SK-N-SH (cell line): ENCODE measurements around the gene ANO3. TPM values are rescaled to one million over a fixed set of nuclear protein-coding genes. Genes with fewer than 3 reads are reported as not detected.
A peak's percentile ranks its signal among the peaks of the same experiment; 100 is the strongest.

Experiments used
- CTCF ChIA-PET: fragments of 300-600, 350-600 bp; formaldehyde crosslinking; extraction: SDS; loops from one replicate; lab custom pipeline; 2021; lab: Yijun Ruan, JAX
- POLR2A ChIA-PET: fragments of 350-600 bp; sonication (Branson Sonifier 250); formaldehyde crosslinking; extraction: SDS; loops from one replicate; lab custom pipeline; 2020; ENCODE audit warnings: antibody characterized with exemption, inconsistent platforms; lab: Yijun Ruan, JAX
- DNase-seq: peaks from one replicate; pipeline ENCODE4 v3.0.0; 2012
- H2AFZ ChIP-seq: fragments of 200-600 bp; sonication (generic); 2 replicates; pipeline ENCODE4 v1.8.1; 2016; ENCODE audit warnings: antibody characterized with exemption, mild to moderate bottlenecking, low read depth
- H3F3A ChIP-seq: fragments of 200-600 bp; sonication (generic); replicated peaks from 2 replicates; pipeline ENCODE3; 2016; ENCODE audit warnings: antibody characterized with exemption, mild to moderate bottlenecking; ENCODE audit not compliant: insufficient read depth
- H3K27ac ChIP-seq, 2 experiments: fragments of 200-500 bp in 1 of 2; fragments of 200-600 bp in 1 of 2; sonication (Bioruptor generic) in 1 of 2; sonication (generic), shearing (Covaris generic) in 1 of 2; 2 replicates each; pipeline versions ENCODE4 v1.5.1 to v1.6.1; 2014 to 2016; ENCODE audit warnings: low read depth in 2 of 2, inconsistent platforms in 1 of 2, low read length in 1 of 2, mild to moderate bottlenecking in 1 of 2, mixed read lengths in 1 of 2
- H3K27me3 ChIP-seq: fragments of 200-600 bp; sonication (generic), shearing (Covaris generic); 2 replicates; pipeline ENCODE4 v1.6.1; 2016; ENCODE audit warnings: mixed run types; ENCODE audit not compliant: insufficient read depth
- H3K36me3 ChIP-seq, 2 experiments: fragments of 200-500 bp in 1 of 2; fragments of 200-600 bp in 1 of 2; sonication (Bioruptor generic) in 1 of 2; sonication (generic) in 1 of 2; replicated peaks in 1 of 2; 2 replicates each; pipeline versions ENCODE3 to v1.5.1; 2014 to 2016; ENCODE audit warnings: low read length in 1 of 2, mild to moderate bottlenecking in 1 of 2; ENCODE audit not compliant: insufficient read depth in 2 of 2, control insufficient read depth in 1 of 2
- H3K4me1 ChIP-seq, 2 experiments: fragments of 200-500 bp in 1 of 2; fragments of 200-600 bp in 1 of 2; sonication (Bioruptor generic) in 1 of 2; sonication (generic), shearing (Covaris generic) in 1 of 2; 2 replicates each; pipeline versions ENCODE4 v1.5.1 to v1.6.1; 2014 to 2016; ENCODE audit warnings: low read depth in 1 of 2, low read length in 1 of 2, mixed run types in 1 of 2; ENCODE audit not compliant: insufficient read depth in 2 of 2, control insufficient read depth in 1 of 2
- H3K4me2 ChIP-seq: fragments of 200-600 bp; sonication (generic), shearing (Covaris generic); 2 replicates; pipeline ENCODE4 v1.6.1; 2017; ENCODE audit warnings: mixed run types
- H3K4me3 ChIP-seq, 2 experiments: fragments of 200-500 bp in 1 of 2; fragments of 200-600 bp in 1 of 2; sonication (Bioruptor generic) in 1 of 2; sonication (generic), shearing (Covaris generic) in 1 of 2; 2 replicates each; pipeline versions ENCODE4 v1.5.1 to v1.8.1; 2014 to 2016; ENCODE audit warnings: low read depth in 2 of 2, inconsistent platforms in 1 of 2, low read length in 1 of 2, mild to moderate bottlenecking in 1 of 2, mixed read lengths in 1 of 2, moderate library complexity in 1 of 2
- H3K79me2 ChIP-seq: fragments of 200-600 bp; sonication (generic); 2 replicates; pipeline ENCODE4 v1.8.1; 2017; ENCODE audit warnings: mild to moderate bottlenecking; ENCODE audit not compliant: insufficient read depth
- H3K9ac ChIP-seq: fragments of 200-600 bp; sonication (generic); 2 replicates; pipeline ENCODE4 v1.6.1; 2017; ENCODE audit warnings: mixed run types
- H3K9me2 ChIP-seq: fragments of 200-600 bp; sonication (generic); 2 replicates; pipeline ENCODE4 v1.6.1; 2017; ENCODE audit warnings: mixed run types
- H3K9me3 ChIP-seq: fragments of 200-600 bp; sonication (generic); 2 replicates; pipeline ENCODE4 v1.6.1; 2017; ENCODE audit warnings: mixed run types, mild to moderate bottlenecking, moderate library complexity
- H4K20me1 ChIP-seq: fragments of 200-600 bp; sonication (generic); 2 replicates; pipeline ENCODE4 v1.6.1; 2017; ENCODE audit warnings: mild to moderate bottlenecking, mixed run types; ENCODE audit not compliant: insufficient read depth
- EP300 ChIP-seq, 2 experiments: IDR thresholded peaks; 2 replicates each; pipeline versions ENCODE4 v1.4.0 to v1.6.1; 2012; ENCODE audit warnings: borderline replicate concordance in 1 of 2, low read depth in 1 of 2, low read length in 1 of 2
- GABPA ChIP-seq: IDR thresholded peaks from 2 replicates; pipeline ENCODE4 v1.4.0; 2012; ENCODE audit warnings: low read depth, mild to moderate bottlenecking
- MEF2A ChIP-seq: IDR thresholded peaks from 2 replicates; pipeline ENCODE4 v1.4.0; 2012; ENCODE audit warnings: low read depth, borderline replicate concordance
- NRF1 ChIP-seq: IDR thresholded peaks from 2 replicates; pipeline ENCODE4 v1.6.1; 2012; ENCODE audit warnings: low read depth, mild to moderate bottlenecking, low read length
- RAD21 ChIP-seq: IDR thresholded peaks from 2 replicates; pipeline ENCODE4 v1.6.1; 2012; ENCODE audit warnings: mild to moderate bottlenecking, low read length
- RXRA ChIP-seq: IDR thresholded peaks from 2 replicates; pipeline ENCODE4 v1.4.0; 2012; ENCODE audit warnings: low read depth, mild to moderate bottlenecking, borderline replicate concordance
- SMC3 ChIP-seq: IDR thresholded peaks from 2 replicates; pipeline ENCODE4 v1.6.1; 2012; ENCODE audit warnings: low read depth, low read length, improper control_type of control experiment
- TAF1 ChIP-seq: IDR thresholded peaks from 2 replicates; pipeline ENCODE4 v1.6.1; 2012; ENCODE audit warnings: low read depth, mild to moderate bottlenecking, low read length, moderate library complexity, borderline replicate concordance
- TCF12 ChIP-seq: IDR thresholded peaks from 2 replicates; pipeline ENCODE4 v1.4.0; 2012
- WGBS: methylation state at CpG from one replicate; pipeline ENCODE4 v1.1.6; 2017; ENCODE audit warnings: low lambda C conversion rate; 5-methylcytosine and 5-hydroxymethylcytosine counted together
- polyA plus RNA-seq, 3 experiments: library from polyadenylated mRNA; depleted of rRNA; stranded (reverse); fragments of >200 nt; gene quantifications; 2 replicates each; pipeline ENCODE4 v1.2.3, GENCODE V29; 2012
- TF ChIP-seq, protein P1 (sequence below): IDR thresholded peaks from 2 replicates; pipeline ENCODE4 v1.4.0; 2012; ENCODE audit warnings: low read depth, borderline replicate concordance
- TF ChIP-seq, protein P2 (sequence below): IDR thresholded peaks from 2 replicates; pipeline ENCODE4 v1.4.0; 2012; ENCODE audit warnings: low read depth, borderline replicate concordance
- TF ChIP-seq, protein P3 (sequence below): IDR thresholded peaks from 2 replicates; pipeline ENCODE4 v1.6.1; 2012; ENCODE audit warnings: mild to moderate bottlenecking, low read depth, low read length, moderate library complexity
- TF ChIP-seq, protein P4 (sequence below): IDR thresholded peaks from 2 replicates; pipeline ENCODE4 v1.4.0; 2012; ENCODE audit warnings: low read depth
- TF ChIP-seq, protein P5 (sequence below): fragments of 200-600 bp; sonication (generic); IDR thresholded peaks from 2 replicates; pipeline ENCODE4 v1.6.1; 2017; ENCODE audit warnings: antibody characterized with exemption, mild to moderate bottlenecking, moderate library complexity
- TF ChIP-seq, protein P6 (sequence below): IDR thresholded peaks from 2 replicates; pipeline ENCODE4; 2012

Gene ANO3
- polyA plus RNA-seq, 1 of the 3 experiments (the other 2 are of a cell fraction) = 0.13 TPM

DNA sequence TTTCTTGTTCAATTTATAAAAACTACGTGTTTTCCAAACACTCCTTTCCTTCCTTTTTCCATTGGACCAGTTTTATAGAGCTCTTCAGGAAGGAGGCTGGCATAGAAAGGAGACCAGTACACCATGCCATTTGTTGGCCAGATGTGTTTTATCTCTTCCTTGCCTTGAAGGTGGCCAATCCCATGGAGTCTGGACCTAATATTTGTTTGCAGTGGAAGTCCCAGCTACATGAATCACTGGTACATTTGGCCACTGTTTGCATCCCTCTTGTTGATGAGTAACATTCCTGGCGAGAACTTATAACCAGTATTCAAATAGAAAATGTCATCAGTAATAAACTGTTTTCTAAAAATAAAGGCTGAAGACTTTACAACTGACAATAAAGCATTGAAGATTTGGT is 110.2 kb downstream of the ANO3 start:
- Histone ChIP-seq H3K4me1 (no peaks in the 10 kb centered on the region), H3K36me3 (no peaks in the 10 kb centered on the region), H3K4me3 (no peak overlapping the region), H3K9me2 (no peaks in the 10 kb centered on the region), H3F3A (no peaks in the 10 kb centered on the region), H3K9me3 (no peaks in the 10 kb centered on the region), H4K20me1 (no peaks in the 10 kb centered on the region), H2AFZ (no peak overlapping the region), H3K27me3 (no peaks in the 10 kb centered on the region), H3K79me2 (no peaks in the 10 kb centered on the region), H3K9ac (no peak overlapping the region), H3K4me2 (no peak overlapping the region), H3K27ac (no peak overlapping the region)
- POLR2A ChIA-PET = no interaction called here
- TF ChIP-seq, protein P1, sequence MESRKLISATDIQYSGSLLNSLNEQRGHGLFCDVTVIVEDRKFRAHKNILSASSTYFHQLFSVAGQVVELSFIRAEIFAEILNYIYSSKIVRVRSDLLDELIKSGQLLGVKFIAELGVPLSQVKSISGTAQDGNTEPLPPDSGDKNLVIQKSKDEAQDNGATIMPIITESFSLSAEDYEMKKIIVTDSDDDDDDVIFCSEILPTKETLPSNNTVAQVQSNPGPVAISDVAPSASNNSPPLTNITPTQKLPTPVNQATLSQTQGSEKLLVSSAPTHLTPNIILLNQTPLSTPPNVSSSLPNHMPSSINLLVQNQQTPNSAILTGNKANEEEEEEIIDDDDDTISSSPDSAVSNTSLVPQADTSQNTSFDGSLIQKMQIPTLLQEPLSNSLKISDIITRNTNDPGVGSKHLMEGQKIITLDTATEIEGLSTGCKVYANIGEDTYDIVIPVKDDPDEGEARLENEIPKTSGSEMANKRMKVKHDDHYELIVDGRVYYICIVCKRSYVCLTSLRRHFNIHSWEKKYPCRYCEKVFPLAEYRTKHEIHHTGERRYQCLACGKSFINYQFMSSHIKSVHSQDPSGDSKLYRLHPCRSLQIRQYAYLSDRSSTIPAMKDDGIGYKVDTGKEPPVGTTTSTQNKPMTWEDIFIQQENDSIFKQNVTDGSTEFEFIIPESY = no peak
- peak; percentile 37 for TF ChIP-seq TCF12
- TF ChIP-seq, protein P2, sequence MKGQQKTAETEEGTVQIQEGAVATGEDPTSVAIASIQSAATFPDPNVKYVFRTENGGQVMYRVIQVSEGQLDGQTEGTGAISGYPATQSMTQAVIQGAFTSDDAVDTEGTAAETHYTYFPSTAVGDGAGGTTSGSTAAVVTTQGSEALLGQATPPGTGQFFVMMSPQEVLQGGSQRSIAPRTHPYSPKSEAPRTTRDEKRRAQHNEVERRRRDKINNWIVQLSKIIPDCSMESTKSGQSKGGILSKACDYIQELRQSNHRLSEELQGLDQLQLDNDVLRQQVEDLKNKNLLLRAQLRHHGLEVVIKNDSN = no peak
- 45% methylated on average over 2 of the region's 2 CpGs for WGBS
- CTCF ChIA-PET = interaction anchor here (1.5 kb wide), 1 partner anchor 18 kb away, joined by 3 read pairs; no protein-coding TSS in a partner anchor
- DNase-seq = no peak

DNA sequence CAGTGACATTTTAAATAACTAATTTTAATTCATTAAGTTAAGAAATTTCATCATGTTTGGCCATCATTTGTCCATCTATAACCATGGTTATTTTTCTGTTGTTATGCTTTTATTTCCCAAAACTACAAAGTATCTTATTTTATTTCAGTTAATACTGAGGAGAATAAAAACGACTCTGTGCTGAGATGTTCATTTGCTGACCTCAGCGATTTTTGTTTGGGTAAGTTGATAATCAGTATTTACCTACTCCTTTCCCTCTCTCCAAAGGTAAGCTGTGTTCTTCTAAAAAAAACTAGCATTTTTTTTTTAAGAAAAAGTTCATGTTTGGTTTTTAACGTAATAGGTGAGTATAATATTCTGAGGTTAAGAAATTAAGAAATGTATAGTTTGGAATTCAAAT is 111.7 kb downstream of the ANO3 start:
- Histone ChIP-seq H3K27ac (no peak overlapping the region), H3K4me1 (no peaks in the 10 kb centered on the region), H2AFZ (no peak overlapping the region), H3K9me3 (no peaks in the 10 kb centered on the region), H3K79me2 (no peaks in the 10 kb centered on the region), H4K20me1 (no peaks in the 10 kb centered on the region), H3F3A (no peaks in the 10 kb centered on the region), H3K4me3 (no peak overlapping the region), H3K36me3 (no peaks in the 10 kb centered on the region), H3K27me3 (no peaks in the 10 kb centered on the region), H3K4me2 (no peak overlapping the region), H3K9me2 (no peaks in the 10 kb centered on the region), H3K9ac (no peak overlapping the region)
- POLR2A ChIA-PET = no interaction called here
- DNase-seq = no peak
- WGBS = 40% methylated on average over 3 of the region's 3 CpGs
- CTCF ChIA-PET = no interaction called here
- TF ChIP-seq TAF1 (no peak), RAD21 (no peak), MEF2A (no peak), SMC3 (no peak), GABPA (no peak), EP300 (IDR thresholded peaks at IDR 0.05; ENCODE audit: borderline replicate concordance in 1 of 2, low read depth in 1 of 2, low read length in 1 of 2) (no peak), RXRA (no peak), NRF1 (no peak)
- TF ChIP-seq, protein P3, sequence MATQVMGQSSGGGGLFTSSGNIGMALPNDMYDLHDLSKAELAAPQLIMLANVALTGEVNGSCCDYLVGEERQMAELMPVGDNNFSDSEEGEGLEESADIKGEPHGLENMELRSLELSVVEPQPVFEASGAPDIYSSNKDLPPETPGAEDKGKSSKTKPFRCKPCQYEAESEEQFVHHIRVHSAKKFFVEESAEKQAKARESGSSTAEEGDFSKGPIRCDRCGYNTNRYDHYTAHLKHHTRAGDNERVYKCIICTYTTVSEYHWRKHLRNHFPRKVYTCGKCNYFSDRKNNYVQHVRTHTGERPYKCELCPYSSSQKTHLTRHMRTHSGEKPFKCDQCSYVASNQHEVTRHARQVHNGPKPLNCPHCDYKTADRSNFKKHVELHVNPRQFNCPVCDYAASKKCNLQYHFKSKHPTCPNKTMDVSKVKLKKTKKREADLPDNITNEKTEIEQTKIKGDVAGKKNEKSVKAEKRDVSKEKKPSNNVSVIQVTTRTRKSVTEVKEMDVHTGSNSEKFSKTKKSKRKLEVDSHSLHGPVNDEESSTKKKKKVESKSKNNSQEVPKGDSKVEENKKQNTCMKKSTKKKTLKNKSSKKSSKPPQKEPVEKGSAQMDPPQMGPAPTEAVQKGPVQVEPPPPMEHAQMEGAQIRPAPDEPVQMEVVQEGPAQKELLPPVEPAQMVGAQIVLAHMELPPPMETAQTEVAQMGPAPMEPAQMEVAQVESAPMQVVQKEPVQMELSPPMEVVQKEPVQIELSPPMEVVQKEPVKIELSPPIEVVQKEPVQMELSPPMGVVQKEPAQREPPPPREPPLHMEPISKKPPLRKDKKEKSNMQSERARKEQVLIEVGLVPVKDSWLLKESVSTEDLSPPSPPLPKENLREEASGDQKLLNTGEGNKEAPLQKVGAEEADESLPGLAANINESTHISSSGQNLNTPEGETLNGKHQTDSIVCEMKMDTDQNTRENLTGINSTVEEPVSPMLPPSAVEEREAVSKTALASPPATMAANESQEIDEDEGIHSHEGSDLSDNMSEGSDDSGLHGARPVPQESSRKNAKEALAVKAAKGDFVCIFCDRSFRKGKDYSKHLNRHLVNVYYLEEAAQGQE = no peak
- TF ChIP-seq, protein P4, sequence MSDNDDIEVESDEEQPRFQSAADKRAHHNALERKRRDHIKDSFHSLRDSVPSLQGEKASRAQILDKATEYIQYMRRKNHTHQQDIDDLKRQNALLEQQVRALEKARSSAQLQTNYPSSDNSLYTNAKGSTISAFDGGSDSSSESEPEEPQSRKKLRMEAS = no peak
- TF ChIP-seq, protein P5, sequence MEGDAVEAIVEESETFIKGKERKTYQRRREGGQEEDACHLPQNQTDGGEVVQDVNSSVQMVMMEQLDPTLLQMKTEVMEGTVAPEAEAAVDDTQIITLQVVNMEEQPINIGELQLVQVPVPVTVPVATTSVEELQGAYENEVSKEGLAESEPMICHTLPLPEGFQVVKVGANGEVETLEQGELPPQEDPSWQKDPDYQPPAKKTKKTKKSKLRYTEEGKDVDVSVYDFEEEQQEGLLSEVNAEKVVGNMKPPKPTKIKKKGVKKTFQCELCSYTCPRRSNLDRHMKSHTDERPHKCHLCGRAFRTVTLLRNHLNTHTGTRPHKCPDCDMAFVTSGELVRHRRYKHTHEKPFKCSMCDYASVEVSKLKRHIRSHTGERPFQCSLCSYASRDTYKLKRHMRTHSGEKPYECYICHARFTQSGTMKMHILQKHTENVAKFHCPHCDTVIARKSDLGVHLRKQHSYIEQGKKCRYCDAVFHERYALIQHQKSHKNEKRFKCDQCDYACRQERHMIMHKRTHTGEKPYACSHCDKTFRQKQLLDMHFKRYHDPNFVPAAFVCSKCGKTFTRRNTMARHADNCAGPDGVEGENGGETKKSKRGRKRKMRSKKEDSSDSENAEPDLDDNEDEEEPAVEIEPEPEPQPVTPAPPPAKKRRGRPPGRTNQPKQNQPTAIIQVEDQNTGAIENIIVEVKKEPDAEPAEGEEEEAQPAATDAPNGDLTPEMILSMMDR = no peak
- TF ChIP-seq, protein P6, sequence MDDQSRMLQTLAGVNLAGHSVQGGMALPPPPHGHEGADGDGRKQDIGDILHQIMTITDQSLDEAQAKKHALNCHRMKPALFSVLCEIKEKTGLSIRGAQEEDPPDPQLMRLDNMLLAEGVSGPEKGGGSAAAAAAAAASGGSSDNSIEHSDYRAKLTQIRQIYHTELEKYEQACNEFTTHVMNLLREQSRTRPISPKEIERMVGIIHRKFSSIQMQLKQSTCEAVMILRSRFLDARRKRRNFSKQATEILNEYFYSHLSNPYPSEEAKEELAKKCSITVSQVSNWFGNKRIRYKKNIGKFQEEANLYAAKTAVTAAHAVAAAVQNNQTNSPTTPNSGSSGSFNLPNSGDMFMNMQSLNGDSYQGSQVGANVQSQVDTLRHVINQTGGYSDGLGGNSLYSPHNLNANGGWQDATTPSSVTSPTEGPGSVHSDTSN = no peak
- TF ChIP-seq, protein P1 = no peak
